ENCODE data around the gene PALLD. TPM values are rescaled to one million over a fixed set of nuclear protein-coding genes. Genes with fewer than 3 reads are reported as not detected.

The PALLD gene
- total RNA-seq, 1 experiment from 2014 or later, result 18.3 TPM

DNA sequence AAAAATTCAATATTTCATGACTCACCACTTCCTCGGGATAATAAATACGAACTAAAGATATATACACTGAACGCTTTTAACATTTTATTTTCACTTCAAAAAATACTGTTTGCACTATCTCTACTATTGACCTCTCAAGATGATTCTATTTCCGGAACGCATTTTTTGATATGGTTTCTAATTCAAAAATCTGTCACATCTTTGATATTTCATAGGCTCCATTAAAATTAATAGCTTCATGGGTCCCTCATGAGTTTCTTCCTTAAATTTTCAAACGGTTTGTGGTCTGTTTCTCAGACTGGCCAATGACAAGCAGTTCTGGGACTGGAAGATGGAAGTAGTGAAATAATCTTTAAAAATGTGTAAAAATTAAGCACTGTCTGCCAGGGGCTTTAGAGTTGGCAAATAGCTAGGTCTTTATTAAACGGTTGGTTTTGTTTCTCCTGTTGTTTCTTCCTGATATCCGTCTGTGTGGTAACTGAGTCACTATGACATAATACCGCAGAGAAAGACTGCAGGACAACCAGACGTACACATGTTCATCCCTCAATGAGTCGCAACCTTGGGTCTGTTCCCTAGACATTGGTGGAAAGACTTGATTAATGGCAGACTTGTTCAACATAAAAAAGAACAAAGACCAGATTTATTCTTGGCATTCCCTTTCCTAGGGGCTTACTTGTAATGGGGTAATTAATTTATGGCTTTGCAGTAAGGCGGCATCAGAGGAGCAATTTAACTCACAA is 133.8 kb downstream of the PALLD start:
- H4K8ac ChIP-seq (replicated peaks; ENCODE audit: insufficient read length, low read depth, low read length), result no peak overlapping the region
- H3K23ac ChIP-seq (ENCODE audit: insufficient read length, low read depth, low read length), result no peak overlapping the region
- H3K9me3 ChIP-seq (ENCODE audit: control insufficient read depth, low read depth, low read length), result no peaks in the 10 kb centered on the region
- H3K9me3 Mint-ChIP-seq, result no peaks in the 10 kb centered on the region
- H3K23me2 ChIP-seq (ENCODE audit: insufficient read length, low read depth, low read length, poor library complexity, severe bottlenecking), result peaks cover 7% of the 10 kb centered on the region
- H2BK5ac ChIP-seq (ENCODE audit: insufficient read length, low read length), result no peak overlapping the region
- no peak overlapping the region for H2BK20ac ChIP-seq (ENCODE audit: low read depth, low read length, poor library complexity, severe bottlenecking)
- no peak overlapping the region for H3T11ph ChIP-seq (ENCODE audit: low read length)
- no peak overlapping the region for H3K27ac ChIP-seq (ENCODE audit: insufficient read length, low read depth, low read length)
- no peak for DNase-seq
- peaks cover 39 to 52% of the 10 kb centered on the region in 2 experiments for H3K4me1 Mint-ChIP-seq
- H3K4me3 Mint-ChIP-seq, result peak overlapping the region; percentile 84 to 91
- no peak overlapping the region for H3K18ac ChIP-seq (ENCODE audit: insufficient read length, low read depth, low read length)
- TF ChIP-seq, protein P1, sequence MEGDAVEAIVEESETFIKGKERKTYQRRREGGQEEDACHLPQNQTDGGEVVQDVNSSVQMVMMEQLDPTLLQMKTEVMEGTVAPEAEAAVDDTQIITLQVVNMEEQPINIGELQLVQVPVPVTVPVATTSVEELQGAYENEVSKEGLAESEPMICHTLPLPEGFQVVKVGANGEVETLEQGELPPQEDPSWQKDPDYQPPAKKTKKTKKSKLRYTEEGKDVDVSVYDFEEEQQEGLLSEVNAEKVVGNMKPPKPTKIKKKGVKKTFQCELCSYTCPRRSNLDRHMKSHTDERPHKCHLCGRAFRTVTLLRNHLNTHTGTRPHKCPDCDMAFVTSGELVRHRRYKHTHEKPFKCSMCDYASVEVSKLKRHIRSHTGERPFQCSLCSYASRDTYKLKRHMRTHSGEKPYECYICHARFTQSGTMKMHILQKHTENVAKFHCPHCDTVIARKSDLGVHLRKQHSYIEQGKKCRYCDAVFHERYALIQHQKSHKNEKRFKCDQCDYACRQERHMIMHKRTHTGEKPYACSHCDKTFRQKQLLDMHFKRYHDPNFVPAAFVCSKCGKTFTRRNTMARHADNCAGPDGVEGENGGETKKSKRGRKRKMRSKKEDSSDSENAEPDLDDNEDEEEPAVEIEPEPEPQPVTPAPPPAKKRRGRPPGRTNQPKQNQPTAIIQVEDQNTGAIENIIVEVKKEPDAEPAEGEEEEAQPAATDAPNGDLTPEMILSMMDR (conservative IDR thresholded peaks at IDR 0.05), result no peak
- H3K36me3 Mint-ChIP-seq (ENCODE audit: insufficient read depth in 1 of 3, low read depth in 3 of 3), result no peaks in the 10 kb centered on the region
- H2AK5ac ChIP-seq (ENCODE audit: insufficient read length, low read length), result no peak overlapping the region
- H3K4me1 ChIP-seq (ENCODE audit: insufficient read depth, low read length), result peaks cover 2% of the 10 kb centered on the region; the same call in 1 of the 2 replicates
- no peak overlapping the region for H3K56ac ChIP-seq (ENCODE audit: insufficient read length, low read depth, low read length)
- no peaks in the 10 kb centered on the region; the same call in 1 of the 2 replicates for H3K27me3 ChIP-seq (ENCODE audit: insufficient read depth, low read length)
- no peak overlapping the region for H4K91ac ChIP-seq (ENCODE audit: insufficient read length, low read depth, low read length)
- H4K5ac ChIP-seq (ENCODE audit: insufficient read length, low read depth, low read length), result no peak overlapping the region
- peak overlapping the region; percentile 87 for H3K4me2 ChIP-seq (ENCODE audit: insufficient read depth, insufficient read length, low read length)
- H3K9ac ChIP-seq (ENCODE audit: extremely low read depth, insufficient read length, low read length), result no peak overlapping the region
- WGBS (ENCODE audit: extremely low coverage, insufficient read length, low lambda C conversion rate), result 100% methylated on average over 3 of the region's 12 CpGs
- H2BK15ac ChIP-seq (ENCODE audit: low read depth, low read length), result no peak overlapping the region
- H2BK12ac ChIP-seq (ENCODE audit: insufficient read length, low read depth, low read length), result no peak overlapping the region
- 0 out of 7 replicates have a peak overlapping the region, but pooled peaks of 1 of the 3 experiments have one; percentile 18 for H3K27ac Mint-ChIP-seq
- H3K79me2 ChIP-seq (ENCODE audit: insufficient read depth, low read length), result no peaks in the 10 kb centered on the region; the same call in 1 of the 2 replicates
- H3K14ac ChIP-seq (ENCODE audit: insufficient read depth, low read length), result no peak overlapping the region
- no peaks in the 10 kb centered on the region for H4K20me1 ChIP-seq (ENCODE audit: control insufficient read depth, insufficient read depth, insufficient read length)
- H3K4ac ChIP-seq (ENCODE audit: low read depth, low read length), result no peak overlapping the region
- H2AFZ ChIP-seq (ENCODE audit: low read length), result no peak overlapping the region
- H3K27me3 Mint-ChIP-seq (ENCODE audit: low read depth), result peaks cover 24% of the 10 kb centered on the region
- no peaks in the 10 kb centered on the region for H3K79me1 ChIP-seq (ENCODE audit: insufficient read depth, low read depth, low read length, poor library complexity, severe bottlenecking)
- no peak overlapping the region for H2BK120ac ChIP-seq (ENCODE audit: low read depth, low read length, poor library complexity, severe bottlenecking)

Measured in H9 (cell line).